Liver (tissue), 9 donors: ENCODE results near the gene TOR4A. TPM values are rescaled to one million over a fixed set of nuclear protein-coding genes. Genes with fewer than 3 reads are reported as not detected.

ENCODE experiments used
- DNase-seq: peaks from one replicate; pipeline ENCODE4 v3.0.0-alpha.2; 2017; ENCODE audit warnings: low spot score
- H3K27ac ChIP-seq, 2 donors: one replicate each; pipeline ENCODE4 v1.7.0; 2013; ENCODE audit warnings: inconsistent platforms in 2 of 2, low read length in 2 of 2, control low read depth in 1 of 2, low read depth in 1 of 2, mild to moderate bottlenecking in 1 of 2
- H3K27me3 ChIP-seq, 4 donors: one replicate each; pipeline versions ENCODE4 v1.6.1 to v1.7.0; 2013; ENCODE audit warnings: low read length in 3 of 4, inconsistent platforms in 1 of 4, mild to moderate bottlenecking in 1 of 4, moderate library complexity in 1 of 4; ENCODE audit not compliant: control insufficient read depth in 4 of 4, insufficient read depth in 4 of 4
- H3K36me3 ChIP-seq, 4 donors: one replicate each; pipeline versions ENCODE4 v1.6.1 to v1.7.0; 2013; ENCODE audit warnings: low read length in 3 of 4, mild to moderate bottlenecking in 3 of 4, low read depth in 1 of 4, moderate library complexity in 1 of 4; ENCODE audit not compliant: control insufficient read depth in 4 of 4, insufficient read depth in 3 of 4
- H3K4me1 ChIP-seq, 4 donors: one replicate each; pipeline versions ENCODE4 v1.6.1 to v1.7.0; 2013; ENCODE audit warnings: low read length in 3 of 4, mild to moderate bottlenecking in 3 of 4, moderate library complexity in 1 of 4; ENCODE audit not compliant: control insufficient read depth in 4 of 4, insufficient read depth in 4 of 4
- H3K4me3 ChIP-seq, 3 donors: one replicate each; pipeline versions ENCODE4 v1.6.1 to v1.7.0; 2013; ENCODE audit warnings: low read length in 3 of 3, control low read depth in 1 of 3, low read depth in 1 of 3, mild to moderate bottlenecking in 1 of 3
- H3K9ac ChIP-seq, 2 donors: one replicate each; pipeline ENCODE4 v1.7.0; 2013; ENCODE audit warnings: low read length in 2 of 2, mild to moderate bottlenecking in 2 of 2, moderate library complexity in 2 of 2, control low read depth in 1 of 2, low read depth in 1 of 2
- H3K9me3 ChIP-seq, 4 donors: one replicate each; pipeline versions ENCODE4 v1.6.1 to v1.7.0; 2013; ENCODE audit warnings: low read length in 3 of 4; ENCODE audit not compliant: control insufficient read depth in 4 of 4
- FOXA2 ChIP-seq: IDR thresholded peaks from 2 replicates; pipeline ENCODE4 v1.6.1; 2016; ENCODE audit warnings: antibody characterized with exemption
- HNF4A ChIP-seq, 2 donors: conservative IDR thresholded peaks; 2 replicates each; pipeline ENCODE4 v1.6.1; 2016; ENCODE audit warnings: antibody characterized with exemption in 2 of 2, mild to moderate bottlenecking in 2 of 2
- HNF4G ChIP-seq: IDR thresholded peaks from 2 replicates; pipeline ENCODE4 v1.6.1; 2016; ENCODE audit warnings: antibody characterized with exemption
- RXRA ChIP-seq, 2 donors: IDR thresholded peaks; 2 replicates each; pipeline ENCODE4 v1.6.1; 2017 to 2018; ENCODE audit warnings: antibody characterized with exemption in 2 of 2, mild to moderate bottlenecking in 1 of 2
- TAF1 ChIP-seq: conservative IDR thresholded peaks from 2 replicates; pipeline ENCODE4 v1.6.1; 2016; ENCODE audit warnings: antibody characterized with exemption, mild to moderate bottlenecking
- YY1 ChIP-seq: IDR thresholded peaks from 2 replicates; pipeline ENCODE4 v1.6.1; 2016; ENCODE audit warnings: antibody characterized with exemption, mild to moderate bottlenecking
- WGBS: extraction: QIAGEN DNeasy Blood & Tissue Kit; methylation state at CpG from one replicate; pipeline ENCODE4 v1.1.7; 2013; 5-methylcytosine and 5-hydroxymethylcytosine counted together
- polyA plus RNA-seq, 2 donors: library from polyadenylated mRNA; stranded (reverse) in 1 of 2; unstranded in 1 of 2; fragments of 200-250 nt in 1 of 2; fragments of >200 nt in 1 of 2; fragmentation: Nextera tagmentation in 1 of 2; extraction: Ambion mirVana in 1 of 2; gene quantifications; one replicate each; pipeline versions ENCODE4 v1.2.1 to v1.2.3, GENCODE V29; 2013 to 2015
- total RNA-seq, 2 donors: library from RNA; depleted of rRNA; stranded (reverse); fragments of >200 nt; gene quantifications; one replicate each; pipeline ENCODE4 v1.2.3, GENCODE V29; 2014
- TF ChIP-seq, protein P1 (sequence below): IDR thresholded peaks from 2 replicates; pipeline ENCODE4 v1.6.1; 2016; ENCODE audit warnings: antibody characterized with exemption
- TF ChIP-seq, protein P2 (sequence below): fragments of 150-350 bp; IDR thresholded peaks from 2 replicates; pipeline ENCODE4 v1.5.1; 2017; ENCODE audit warnings: improper control_type of control experiment, low read depth, low read length; ENCODE audit not compliant: missing input control
- TF ChIP-seq, protein P3 (sequence below): IDR thresholded peaks from 2 replicates; pipeline ENCODE4 v1.6.1; 2016; ENCODE audit warnings: antibody characterized with exemption, mild to moderate bottlenecking
- donor health status: healthy.
- donor health status: healthy.
- donor health status: healthy.
- donor health status: healthy.
- donor health status: healthy.

The TOR4A gene
- total and polyA plus RNA-seq, 4 donors: 0.35 to 5.1 (median 4.3) TPM

DNA sequence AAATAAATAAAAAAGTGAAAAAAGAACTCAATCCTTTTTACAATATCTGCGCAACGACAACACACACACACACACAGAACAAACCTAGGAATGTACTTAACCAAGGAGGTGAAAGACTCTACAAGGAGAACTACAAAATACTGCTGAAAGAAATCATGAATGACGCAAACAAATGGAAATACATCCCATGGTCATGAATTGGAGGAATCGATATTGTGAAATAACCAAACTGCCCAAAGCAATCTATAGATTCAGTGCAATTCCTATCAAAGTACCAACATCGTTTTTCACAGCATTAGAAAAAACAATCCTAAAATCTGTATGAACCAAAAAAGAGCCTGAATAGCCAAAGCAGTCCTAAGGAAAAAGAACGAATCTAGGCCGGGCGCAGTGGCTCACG, 54.4 kb downstream of the TOR4A start:
- Histone ChIP-seq H3K27ac (no peak overlapping the region), H3K9ac (no peak overlapping the region), H3K4me3 (no peak overlapping the region), H3K9me3 (no peaks in the 10 kb centered on the region), H3K36me3 (no peaks in the 10 kb centered on the region), H3K27me3 (no peaks in the 10 kb centered on the region), H3K4me1 (no peaks in the 10 kb centered on the region)
- TF ChIP-seq, protein P1, sequence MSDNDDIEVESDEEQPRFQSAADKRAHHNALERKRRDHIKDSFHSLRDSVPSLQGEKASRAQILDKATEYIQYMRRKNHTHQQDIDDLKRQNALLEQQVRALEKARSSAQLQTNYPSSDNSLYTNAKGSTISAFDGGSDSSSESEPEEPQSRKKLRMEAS: no peak
- no peak for TF ChIP-seq FOXA2
- no peak for TF ChIP-seq RXRA (IDR thresholded peaks at IDR 0.05)
- TF ChIP-seq, protein P2, sequence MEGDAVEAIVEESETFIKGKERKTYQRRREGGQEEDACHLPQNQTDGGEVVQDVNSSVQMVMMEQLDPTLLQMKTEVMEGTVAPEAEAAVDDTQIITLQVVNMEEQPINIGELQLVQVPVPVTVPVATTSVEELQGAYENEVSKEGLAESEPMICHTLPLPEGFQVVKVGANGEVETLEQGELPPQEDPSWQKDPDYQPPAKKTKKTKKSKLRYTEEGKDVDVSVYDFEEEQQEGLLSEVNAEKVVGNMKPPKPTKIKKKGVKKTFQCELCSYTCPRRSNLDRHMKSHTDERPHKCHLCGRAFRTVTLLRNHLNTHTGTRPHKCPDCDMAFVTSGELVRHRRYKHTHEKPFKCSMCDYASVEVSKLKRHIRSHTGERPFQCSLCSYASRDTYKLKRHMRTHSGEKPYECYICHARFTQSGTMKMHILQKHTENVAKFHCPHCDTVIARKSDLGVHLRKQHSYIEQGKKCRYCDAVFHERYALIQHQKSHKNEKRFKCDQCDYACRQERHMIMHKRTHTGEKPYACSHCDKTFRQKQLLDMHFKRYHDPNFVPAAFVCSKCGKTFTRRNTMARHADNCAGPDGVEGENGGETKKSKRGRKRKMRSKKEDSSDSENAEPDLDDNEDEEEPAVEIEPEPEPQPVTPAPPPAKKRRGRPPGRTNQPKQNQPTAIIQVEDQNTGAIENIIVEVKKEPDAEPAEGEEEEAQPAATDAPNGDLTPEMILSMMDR: no peak
- TF ChIP-seq, protein P3, sequence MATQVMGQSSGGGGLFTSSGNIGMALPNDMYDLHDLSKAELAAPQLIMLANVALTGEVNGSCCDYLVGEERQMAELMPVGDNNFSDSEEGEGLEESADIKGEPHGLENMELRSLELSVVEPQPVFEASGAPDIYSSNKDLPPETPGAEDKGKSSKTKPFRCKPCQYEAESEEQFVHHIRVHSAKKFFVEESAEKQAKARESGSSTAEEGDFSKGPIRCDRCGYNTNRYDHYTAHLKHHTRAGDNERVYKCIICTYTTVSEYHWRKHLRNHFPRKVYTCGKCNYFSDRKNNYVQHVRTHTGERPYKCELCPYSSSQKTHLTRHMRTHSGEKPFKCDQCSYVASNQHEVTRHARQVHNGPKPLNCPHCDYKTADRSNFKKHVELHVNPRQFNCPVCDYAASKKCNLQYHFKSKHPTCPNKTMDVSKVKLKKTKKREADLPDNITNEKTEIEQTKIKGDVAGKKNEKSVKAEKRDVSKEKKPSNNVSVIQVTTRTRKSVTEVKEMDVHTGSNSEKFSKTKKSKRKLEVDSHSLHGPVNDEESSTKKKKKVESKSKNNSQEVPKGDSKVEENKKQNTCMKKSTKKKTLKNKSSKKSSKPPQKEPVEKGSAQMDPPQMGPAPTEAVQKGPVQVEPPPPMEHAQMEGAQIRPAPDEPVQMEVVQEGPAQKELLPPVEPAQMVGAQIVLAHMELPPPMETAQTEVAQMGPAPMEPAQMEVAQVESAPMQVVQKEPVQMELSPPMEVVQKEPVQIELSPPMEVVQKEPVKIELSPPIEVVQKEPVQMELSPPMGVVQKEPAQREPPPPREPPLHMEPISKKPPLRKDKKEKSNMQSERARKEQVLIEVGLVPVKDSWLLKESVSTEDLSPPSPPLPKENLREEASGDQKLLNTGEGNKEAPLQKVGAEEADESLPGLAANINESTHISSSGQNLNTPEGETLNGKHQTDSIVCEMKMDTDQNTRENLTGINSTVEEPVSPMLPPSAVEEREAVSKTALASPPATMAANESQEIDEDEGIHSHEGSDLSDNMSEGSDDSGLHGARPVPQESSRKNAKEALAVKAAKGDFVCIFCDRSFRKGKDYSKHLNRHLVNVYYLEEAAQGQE: no peak
- TF ChIP-seq TAF1: no peak
- no peak for TF ChIP-seq HNF4A (conservative IDR thresholded peaks at IDR 0.05)
- no peak for TF ChIP-seq HNF4G
- no peak for TF ChIP-seq YY1
- DNase-seq: no peak
- WGBS: 97% methylated on average over 9 of the region's 9 CpGs

Other genes starting within 250 kb of the TOR4A start
- gene ABCA2, start 249.5 kb upstream of the TOR4A start, total RNA-seq: 10 to 100 TPM in 1 of 2 donors, 1 to 10 TPM in 1; 2.9 to 15.2 TPM
- gene ABCA2, start 249.5 kb upstream of the TOR4A start, polyA plus RNA-seq: 10 to 100 TPM in 1 of 2 donors, 1 to 10 TPM in 1; 9.5 to 15.1 TPM
- under 1 TPM; 0.37 to 0.67 TPM for gene FUT7, start 245.6 kb upstream of the TOR4A start, total RNA-seq
- under 1 TPM in 1 of 2 donors, not detected in 1; 0.14 TPM for gene FUT7, start 245.6 kb upstream of the TOR4A start, polyA plus RNA-seq
- gene NPDC1, start 231.5 kb upstream of the TOR4A start, total RNA-seq: 1 to 10 TPM; 2.7 to 5.6 TPM
- 10 to 100 TPM in 1 of 2 donors, 1 to 10 TPM in 1; 9.0 to 14.5 TPM for gene NPDC1, start 231.5 kb upstream of the TOR4A start, polyA plus RNA-seq
- under 1 TPM; 0.09 to 0.25 TPM for gene ENTPD2, start 223.7 kb upstream of the TOR4A start, total RNA-seq
- gene ENTPD2, start 223.7 kb upstream of the TOR4A start, polyA plus RNA-seq: under 1 TPM; 0.17 to 0.40 TPM
- gene SAPCD2, start 207.2 kb upstream of the TOR4A start, total RNA-seq: 1 to 10 TPM in 1 of 2 donors, under 1 TPM in 1; 0.08 to 1.8 TPM
- under 1 TPM; 0.06 to 0.38 TPM for gene SAPCD2, start 207.2 kb upstream of the TOR4A start, polyA plus RNA-seq
- 1 to 10 TPM; 1.8 to 2.3 TPM for gene UAP1L1, start 200.2 kb upstream of the TOR4A start, total RNA-seq
- gene UAP1L1, start 200.2 kb upstream of the TOR4A start, polyA plus RNA-seq: 1 to 10 TPM in 1 of 2 donors, under 1 TPM in 1; 0.35 to 1.6 TPM
- gene MAN1B1, start 190.7 kb upstream of the TOR4A start, total RNA-seq: 10 to 100 TPM; 19.9 to 31.8 TPM
- 10 to 100 TPM; 23.2 to 29.7 TPM for gene MAN1B1, start 190.7 kb upstream of the TOR4A start, polyA plus RNA-seq
- 10 to 100 TPM; 25.0 to 38.8 TPM for gene DPP7, start 163.0 kb upstream of the TOR4A start, total RNA-seq
- 10 to 100 TPM; 62.6 to 71.1 TPM for gene DPP7, start 163.0 kb upstream of the TOR4A start, polyA plus RNA-seq
- gene GRIN1, start 138.6 kb upstream of the TOR4A start, total RNA-seq: not detected
- under 1 TPM in 1 of 2 donors, not detected in 1; 0.05 TPM for gene GRIN1, start 138.6 kb upstream of the TOR4A start, polyA plus RNA-seq
- under 1 TPM in 1 of 2 donors, not detected in 1; 0.17 TPM for gene LRRC26, start 107.7 kb upstream of the TOR4A start, total RNA-seq
- under 1 TPM in 1 of 2 donors, not detected in 1; 0.09 TPM for gene LRRC26, start 107.7 kb upstream of the TOR4A start, polyA plus RNA-seq
- not detected for gene TMEM210, start 105.7 kb upstream of the TOR4A start, total RNA-seq
- gene TMEM210, start 105.7 kb upstream of the TOR4A start, polyA plus RNA-seq: not detected
- gene ANAPC2, start 89.2 kb upstream of the TOR4A start, total RNA-seq: 10 to 100 TPM; 19.4 to 32.6 TPM
- gene ANAPC2, start 89.2 kb upstream of the TOR4A start, polyA plus RNA-seq: 10 to 100 TPM in 1 of 2 donors, 1 to 10 TPM in 1; 9.3 to 19.9 TPM
- 10 to 100 TPM; 29.8 to 37.5 TPM for gene SSNA1, start 89.0 kb upstream of the TOR4A start, total RNA-seq
- 10 to 100 TPM; 43.1 to 44.2 TPM for gene SSNA1, start 89.0 kb upstream of the TOR4A start, polyA plus RNA-seq
- 10 to 100 TPM in 1 of 2 donors, 1 to 10 TPM in 1; 5.4 to 15.8 TPM for gene TPRN, start 77.0 kb upstream of the TOR4A start, total RNA-seq
- gene TPRN, start 77.0 kb upstream of the TOR4A start, polyA plus RNA-seq: 10 to 100 TPM in 1 of 2 donors, 1 to 10 TPM in 1; 6.5 to 20.1 TPM
- 10 to 100 TPM; 19.9 to 21.5 TPM for gene TMEM203, start 72.1 kb upstream of the TOR4A start, total RNA-seq
- gene TMEM203, start 72.1 kb upstream of the TOR4A start, polyA plus RNA-seq: 10 to 100 TPM; 21.4 to 27.5 TPM
- 1 to 10 TPM; 2.9 to 4.7 TPM for gene NDOR1, start 72.0 kb upstream of the TOR4A start, total RNA-seq
- gene NDOR1, start 72.0 kb upstream of the TOR4A start, polyA plus RNA-seq: 1 to 10 TPM; 2.5 to 3.5 TPM
- gene RNF208, start 55.5 kb upstream of the TOR4A start, total RNA-seq: under 1 TPM; 0.28 to 0.59 TPM
- gene RNF208, start 55.5 kb upstream of the TOR4A start, polyA plus RNA-seq: 1 to 10 TPM; 4.6 to 7.1 TPM
- gene CYSRT1, start 52.6 kb upstream of the TOR4A start, total RNA-seq: under 1 TPM; 0.14 to 0.25 TPM
- gene CYSRT1, start 52.6 kb upstream of the TOR4A start, polyA plus RNA-seq: under 1 TPM; 0.15 to 0.50 TPM
- gene RNF224, start 50.2 kb upstream of the TOR4A start, total RNA-seq: not detected
- not detected for gene RNF224, start 50.2 kb upstream of the TOR4A start, polyA plus RNA-seq
- not detected for gene SLC34A3, start 46.8 kb upstream of the TOR4A start, total RNA-seq
- not detected for gene SLC34A3, start 46.8 kb upstream of the TOR4A start, polyA plus RNA-seq
- gene TUBB4B, start 36.4 kb upstream of the TOR4A start, total RNA-seq: 100 to 1,000 TPM; 179 to 191 TPM
- gene TUBB4B, start 36.4 kb upstream of the TOR4A start, polyA plus RNA-seq: 100 to 1,000 TPM; 173 to 199 TPM
- gene STPG3, start 26.4 kb upstream of the TOR4A start, total RNA-seq: not detected
- gene STPG3, start 26.4 kb upstream of the TOR4A start, polyA plus RNA-seq: not detected
- gene NELFB, start 22.4 kb upstream of the TOR4A start, total RNA-seq: 10 to 100 TPM; 16.5 to 19.7 TPM
- 10 to 100 TPM in 1 of 2 donors, 1 to 10 TPM in 1; 4.7 to 24.6 TPM for gene NELFB, start 22.4 kb upstream of the TOR4A start, polyA plus RNA-seq
- 1 to 10 TPM in 1 of 2 donors, under 1 TPM in 1; 0.93 to 1.3 TPM for gene NRARP, start 24.5 kb downstream of the TOR4A start, total RNA-seq
- gene NRARP, start 24.5 kb downstream of the TOR4A start, polyA plus RNA-seq: under 1 TPM in 1 of 2 donors, not detected in 1; 0.48 TPM
- 1 to 10 TPM; 2.5 to 6.7 TPM for gene EXD3, start 145.4 kb downstream of the TOR4A start, total RNA-seq
- gene EXD3, start 145.4 kb downstream of the TOR4A start, polyA plus RNA-seq: 1 to 10 TPM; 3.6 to 3.7 TPM
- 1 to 10 TPM; 1.3 to 2.4 TPM for gene NOXA1, start 145.7 kb downstream of the TOR4A start, total RNA-seq
- 1 to 10 TPM; 2.4 to 3.6 TPM for gene NOXA1, start 145.7 kb downstream of the TOR4A start, polyA plus RNA-seq
- 1 to 10 TPM; 1.6 to 4.7 TPM for gene ENTPD8, start 163.6 kb downstream of the TOR4A start, total RNA-seq
- gene ENTPD8, start 163.6 kb downstream of the TOR4A start, polyA plus RNA-seq: 1 to 10 TPM; 5.1 to 6.2 TPM
- gene NSMF, start 181.6 kb downstream of the TOR4A start, total RNA-seq: 10 to 100 TPM in 1 of 2 donors, 1 to 10 TPM in 1; 1.7 to 12.9 TPM
- gene NSMF, start 181.6 kb downstream of the TOR4A start, polyA plus RNA-seq: 10 to 100 TPM in 1 of 2 donors, 1 to 10 TPM in 1; 4.6 to 13.5 TPM